MM.1S (cell line): ENCODE measurements around the gene MSX2.

ENCODE experiments used
- DNase-seq: peaks from one replicate; pipeline ENCODE4 v3.0.0-alpha.2; 2015
- H2AFZ ChIP-seq: fragments of 300-600 bp; sonication (generic); 2 replicates; pipeline ENCODE4 v1.6.0; 2016; ENCODE audit warnings: antibody characterized with exemption, low read length
- H3F3A ChIP-seq: fragments of 300-600 bp; sonication (generic); 2 replicates; pipeline ENCODE4 v1.6.1; 2016; ENCODE audit warnings: mild to moderate bottlenecking, antibody characterized with exemption, low read length, moderate library complexity, mixed read lengths; ENCODE audit not compliant: insufficient read depth
- H3K27ac ChIP-seq: fragments of 300-600 bp; sonication (generic); 2 replicates; pipeline ENCODE4 v1.5.1; 2016; ENCODE audit warnings: mild to moderate bottlenecking, low read length
- H3K27me3 ChIP-seq: fragments of 300-600 bp; sonication (generic); replicated peaks from 2 replicates; pipeline ENCODE4 v1.6.0; 2016; ENCODE audit warnings: low read length; ENCODE audit not compliant: insufficient read depth
- H3K36me3 ChIP-seq: fragments of 300-600 bp; sonication (generic); replicated peaks from 2 replicates; pipeline ENCODE4 v1.6.1; 2016; ENCODE audit warnings: mild to moderate bottlenecking, low read length, mixed read lengths; ENCODE audit not compliant: insufficient read depth
- H3K4me1 ChIP-seq: fragments of 300-600 bp; sonication (generic); 2 replicates; pipeline ENCODE4 v1.6.1; 2016; ENCODE audit warnings: low read length, mixed read lengths
- H3K4me2 ChIP-seq: fragments of 300-600 bp; sonication (generic); 2 replicates; pipeline ENCODE4 v1.6.0; 2016; ENCODE audit warnings: low read depth, low read length
- H3K4me3 ChIP-seq: fragments of 300-600 bp; sonication (generic); 2 replicates; pipeline ENCODE4 v1.5.1; 2016; ENCODE audit warnings: low read length, mixed read lengths
- H3K79me2 ChIP-seq: fragments of 300-600 bp; sonication (generic); 2 replicates; pipeline ENCODE4 v1.6.1; 2016; ENCODE audit warnings: mixed run types, low read length, mixed read lengths
- H3K9ac ChIP-seq: fragments of 300-600 bp; sonication (generic); 2 replicates; pipeline ENCODE4 v1.6.1; 2016; ENCODE audit warnings: low read length, mixed read lengths
- H3K9me2 ChIP-seq: fragments of 300-600 bp; sonication (generic); replicated peaks from 2 replicates; pipeline ENCODE4 v1.6.1; 2016; ENCODE audit warnings: mild to moderate bottlenecking, low read length, mixed read lengths; ENCODE audit not compliant: insufficient read depth
- H3K9me3 ChIP-seq: fragments of 300-600 bp; sonication (generic); replicated peaks from 2 replicates; pipeline ENCODE4 v1.6.1; 2016; ENCODE audit warnings: mild to moderate bottlenecking, low read length, mixed read lengths; ENCODE audit not compliant: insufficient read depth
- H4K20me1 ChIP-seq: fragments of 300-600 bp; sonication (generic); 2 replicates; pipeline ENCODE4 v1.6.1; 2016; ENCODE audit warnings: mild to moderate bottlenecking, low read length, moderate library complexity, mixed read lengths; ENCODE audit not compliant: insufficient read depth
- CTCF ChIP-seq: fragments of 300-600 bp; sonication (generic); IDR thresholded peaks from 2 replicates; pipeline ENCODE4 v1.5.1; 2016; ENCODE audit warnings: antibody characterized with exemption, low read length, mixed read lengths
- EZH2 ChIP-seq: fragments of 300-600 bp; sonication (generic); optimal IDR thresholded peaks from 2 replicates; pipeline ENCODE3; 2017; ENCODE audit warnings: low read depth, mild to moderate bottlenecking, antibody characterized with exemption, low read length, mixed read lengths
- EZH2phosphoT487 ChIP-seq: fragments of 300-600 bp; sonication (generic); IDR thresholded peaks from 2 replicates; pipeline ENCODE4 v1.6.1; 2018; ENCODE audit warnings: antibody characterized with exemption, low read length

The MSX2 gene

GRCh38 chr5:174744896-174745295 lies 20.5 kb downstream of the MSX2 start:
- H3K4me2 ChIP-seq: no peak overlapping the region
- H3K9me3 ChIP-seq: no peaks in the 10 kb centered on the region
- H3K9me2 ChIP-seq: no peaks in the 10 kb centered on the region
- H4K20me1 ChIP-seq: no peaks in the 10 kb centered on the region
- no peaks in the 10 kb centered on the region for H3K79me2 ChIP-seq
- DNase-seq: no peak
- no peak overlapping the region for H3K9ac ChIP-seq
- TF ChIP-seq EZH2 (no peak), EZH2phosphoT487 (no peak), CTCF (no peak)
- no peaks in the 10 kb centered on the region for H3K36me3 ChIP-seq
- no peak overlapping the region for H2AFZ ChIP-seq
- no peaks in the 10 kb centered on the region for H3K4me1 ChIP-seq
- no peak overlapping the region for H3K4me3 ChIP-seq
- H3F3A ChIP-seq: no peaks in the 10 kb centered on the region
- H3K27ac ChIP-seq: no peak overlapping the region
- H3K27me3 ChIP-seq: no peaks in the 10 kb centered on the region

GRCh38 chr5:174745590-174746103 lies 21.3 kb downstream of the MSX2 start:
- Histone ChIP-seq H3K4me1 (no peaks in the 10 kb centered on the region), H3K4me3 (no peak overlapping the region)

GRCh38 chr5:174750711-174751110 lies 26.3 kb downstream of the MSX2 start:
- Histone ChIP-seq H2AFZ (no peak overlapping the region), H3K27ac (no peak overlapping the region), H3K4me2 (no peak overlapping the region), H3K4me1 (no peaks in the 10 kb centered on the region), H3K9ac (no peak overlapping the region), H3K36me3 (no peaks in the 10 kb centered on the region), H3K27me3 (peaks cover 7% of the 10 kb centered on the region), H3F3A (no peaks in the 10 kb centered on the region), H3K4me3 (no peak overlapping the region), H3K9me3 (no peaks in the 10 kb centered on the region), H4K20me1 (no peaks in the 10 kb centered on the region), H3K79me2 (no peaks in the 10 kb centered on the region), H3K9me2 (no peaks in the 10 kb centered on the region)
- no peak for TF ChIP-seq EZH2phosphoT487
- TF ChIP-seq CTCF: no peak
- TF ChIP-seq EZH2: no peak
- DNase-seq: no peak

More at GRCh38 chr5:174745590-174746103, 21.3 kb downstream of the MSX2 start:
- no peaks in the 10 kb centered on the region for H3K36me3 ChIP-seq
- no peaks in the 10 kb centered on the region for H3K79me2 ChIP-seq
- no peak overlapping the region for H3K4me2 ChIP-seq
- no peak for TF ChIP-seq EZH2phosphoT487
- no peak for TF ChIP-seq CTCF
- TF ChIP-seq EZH2: no peak
- H3K9me2 ChIP-seq: no peaks in the 10 kb centered on the region
- no peak overlapping the region for H2AFZ ChIP-seq
- no peak overlapping the region for H3K9ac ChIP-seq
- no peaks in the 10 kb centered on the region; the same call in 1 of the 2 replicates for H3K27me3 ChIP-seq
- no peak overlapping the region for H3K27ac ChIP-seq
- H3F3A ChIP-seq: no peaks in the 10 kb centered on the region
- no peak for DNase-seq
- no peaks in the 10 kb centered on the region for H3K9me3 ChIP-seq
- no peaks in the 10 kb centered on the region for H4K20me1 ChIP-seq
